Measurements from ENCODE around the gene ACOT2. TPM values are rescaled to one million over a fixed set of nuclear protein-coding genes. Genes with fewer than 3 reads are reported as not detected.
"Not testable (repeated sequence)": the region's sequence is repeated elsewhere in the genome, so short reads cannot be mapped to it uniquely, and the experiment has no call there.

Gene ACOT2
- polyA plus RNA-seq, 1 of the 3 experiments (the other 2 are of a cell fraction), result 46.7 TPM

DNA sequence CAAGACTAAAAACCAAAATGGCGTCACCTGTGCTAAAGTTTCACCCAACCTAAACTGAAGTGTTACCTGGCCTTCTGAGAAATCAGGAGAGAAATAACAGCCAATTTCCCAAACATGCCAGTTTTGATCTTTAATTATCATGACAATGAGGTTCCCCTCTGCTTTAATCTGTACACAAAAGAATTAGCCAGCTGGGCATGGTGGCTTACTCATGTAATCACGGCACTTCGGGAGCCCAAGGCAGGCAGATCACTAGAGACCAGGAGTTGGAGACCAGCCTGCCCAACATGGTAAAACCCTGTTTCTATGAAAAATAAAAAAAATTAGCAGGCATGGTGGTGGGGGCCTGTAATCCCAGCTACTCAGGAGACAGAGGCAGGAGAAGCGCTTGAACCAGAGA lies 15.2 kb upstream of the ACOT2 start:
- ChIA-PET CTCF (no interaction called here), POLR2A (no interaction called here)
- no peak for DNase-seq
- no peak for TF ChIP-seq NFIC (IDR thresholded peaks at IDR 0.05; ENCODE audit: borderline replicate concordance)
- no peak for TF ChIP-seq MXI1 (IDR thresholded peaks at IDR 0.05; ENCODE audit: low read depth, low read length)
- no peak for TF ChIP-seq EZH2phosphoT487 (IDR thresholded peaks at IDR 0.05; ENCODE audit: borderline replicate concordance, low read depth)
- no peak for TF ChIP-seq FOXM1 (IDR thresholded peaks at IDR 0.05; ENCODE audit: low read depth)
- TF ChIP-seq YY1 (IDR thresholded peaks at IDR 0.05; ENCODE audit: low read depth), result no peak
- TF ChIP-seq SMC3 (IDR thresholded peaks at IDR 0.05; ENCODE audit: low read depth, low read length), result no peak
- no peak for TF ChIP-seq MEF2A (IDR thresholded peaks at IDR 0.05; ENCODE audit: borderline replicate concordance, low read depth)
- no peak for TF ChIP-seq JUND (IDR thresholded peaks at IDR 0.05)
- TF ChIP-seq POLR2AphosphoS5 (IDR thresholded peaks at IDR 0.05; ENCODE audit: low read depth, low read length), result no peak
- WGBS (ENCODE audit: low lambda C conversion rate), result 100% methylated on average over 1 of the region's 4 CpGs
- H3K4me3 ChIP-seq (ENCODE audit: low read depth in 2 of 2, low read length in 1 of 2), result no peak overlapping the region
- H3K4me2 ChIP-seq, result no peak overlapping the region
- no peak overlapping the region for H3K9ac ChIP-seq
- H3K27me3 ChIP-seq (ENCODE audit: insufficient read depth), result no peaks in the 10 kb centered on the region
- no peak overlapping the region for H3K27ac ChIP-seq (ENCODE audit: low read depth in 2 of 2, low read length in 1 of 2)
- no peaks in the 10 kb centered on the region for H3K36me3 ChIP-seq (replicated peaks in 1 of 2; ENCODE audit: control insufficient read depth in 1 of 2, insufficient read depth in 2 of 2, low read length in 1 of 2)
- no peaks in the 10 kb centered on the region for H3K9me3 ChIP-seq
- no peaks in the 10 kb centered on the region for H3K4me1 ChIP-seq (ENCODE audit: control insufficient read depth in 1 of 2, insufficient read depth in 2 of 2, low read depth in 1 of 2, low read length in 1 of 2)
- no peaks in the 10 kb centered on the region for H3K9me2 ChIP-seq
- no peaks in the 10 kb centered on the region for H3F3A ChIP-seq (replicated peaks; ENCODE audit: insufficient read depth)
- no peaks in the 10 kb centered on the region for H4K20me1 ChIP-seq (ENCODE audit: insufficient read depth)
- no peak overlapping the region for H2AFZ ChIP-seq (ENCODE audit: low read depth)
- H3K79me2 ChIP-seq (ENCODE audit: insufficient read depth), result no peaks in the 10 kb centered on the region

DNA sequence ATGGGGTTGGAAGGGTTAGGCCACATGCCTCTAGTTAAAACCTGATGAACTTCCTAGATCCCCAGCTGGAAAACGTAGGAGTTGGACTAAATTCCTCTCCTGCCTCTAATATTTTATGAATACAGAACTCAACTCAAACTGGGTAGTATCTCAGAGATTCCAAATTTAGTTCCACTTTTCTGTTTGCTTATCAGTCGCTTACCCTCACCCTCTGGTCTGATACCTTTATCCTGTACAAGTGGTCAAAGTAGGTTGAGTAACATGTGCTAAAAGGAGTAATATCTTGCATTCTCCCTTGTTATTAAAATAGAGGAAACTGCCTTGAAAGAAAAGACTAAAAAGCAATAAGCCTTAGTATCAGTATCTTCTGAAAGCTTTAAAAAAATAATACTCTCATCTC lies 11.8 kb upstream of the ACOT2 start:
- H3K36me3 ChIP-seq (replicated peaks in 1 of 2; ENCODE audit: control insufficient read depth in 1 of 2, insufficient read depth in 2 of 2, low read length in 1 of 2); H3K79me2 ChIP-seq (ENCODE audit: insufficient read depth); POLR2A ChIA-PET; H3K9me3 ChIP-seq; H3K9me2 ChIP-seq; DNase-seq; CTCF ChIA-PET; H3K4me1 ChIP-seq (ENCODE audit: control insufficient read depth in 1 of 2, insufficient read depth in 2 of 2, low read depth in 1 of 2, low read length in 1 of 2); H3K4me3 ChIP-seq (ENCODE audit: low read depth in 2 of 2, low read length in 1 of 2); H4K20me1 ChIP-seq (ENCODE audit: insufficient read depth); H3K27ac ChIP-seq (ENCODE audit: low read depth in 2 of 2, low read length in 1 of 2); H3K9ac ChIP-seq; H3K27me3 ChIP-seq (ENCODE audit: insufficient read depth); H3F3A ChIP-seq (replicated peaks; ENCODE audit: insufficient read depth); H3K4me2 ChIP-seq; H2AFZ ChIP-seq (ENCODE audit: low read depth): not testable (repeated sequence)
- WGBS (ENCODE audit: low lambda C conversion rate), result no CpG with 5 or more reads among the region's 2 CpGs

DNA sequence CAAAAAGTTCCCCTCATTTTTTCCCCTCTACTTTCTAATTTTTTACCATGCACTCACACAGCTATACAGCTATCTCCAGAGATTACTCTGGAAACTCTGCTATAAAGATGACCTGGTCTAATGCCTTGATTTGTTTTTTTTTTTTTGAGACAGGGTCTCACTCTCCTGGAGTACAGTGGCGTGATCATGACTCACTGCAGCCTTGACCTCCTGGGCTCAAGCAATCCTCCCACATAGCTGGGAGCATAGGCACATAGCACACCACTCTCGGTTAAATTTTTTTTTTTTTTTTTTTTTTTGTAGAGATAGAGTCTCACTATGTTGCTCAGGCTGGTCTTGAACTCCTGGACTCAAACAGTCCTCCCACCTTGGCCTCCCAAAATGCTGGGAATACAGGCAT lies 10.8 kb upstream of the ACOT2 start:
- 100% methylated on average over 1 of the region's 2 CpGs for WGBS (ENCODE audit: low lambda C conversion rate)
- H3K79me2 ChIP-seq (ENCODE audit: insufficient read depth); H3K4me2 ChIP-seq; H3K9me3 ChIP-seq; H2AFZ ChIP-seq (ENCODE audit: low read depth); H3K4me1 ChIP-seq (ENCODE audit: control insufficient read depth in 1 of 2, insufficient read depth in 2 of 2, low read depth in 1 of 2, low read length in 1 of 2); DNase-seq; CTCF ChIA-PET; H3K9me2 ChIP-seq; POLR2A ChIA-PET; H3K9ac ChIP-seq; H3K36me3 ChIP-seq (replicated peaks in 1 of 2; ENCODE audit: control insufficient read depth in 1 of 2, insufficient read depth in 2 of 2, low read length in 1 of 2); H3F3A ChIP-seq (replicated peaks; ENCODE audit: insufficient read depth); H3K27me3 ChIP-seq (ENCODE audit: insufficient read depth); H3K27ac ChIP-seq (ENCODE audit: low read depth in 2 of 2, low read length in 1 of 2); H4K20me1 ChIP-seq (ENCODE audit: insufficient read depth); H3K4me3 ChIP-seq (ENCODE audit: low read depth in 2 of 2, low read length in 1 of 2): not testable (repeated sequence)

DNA sequence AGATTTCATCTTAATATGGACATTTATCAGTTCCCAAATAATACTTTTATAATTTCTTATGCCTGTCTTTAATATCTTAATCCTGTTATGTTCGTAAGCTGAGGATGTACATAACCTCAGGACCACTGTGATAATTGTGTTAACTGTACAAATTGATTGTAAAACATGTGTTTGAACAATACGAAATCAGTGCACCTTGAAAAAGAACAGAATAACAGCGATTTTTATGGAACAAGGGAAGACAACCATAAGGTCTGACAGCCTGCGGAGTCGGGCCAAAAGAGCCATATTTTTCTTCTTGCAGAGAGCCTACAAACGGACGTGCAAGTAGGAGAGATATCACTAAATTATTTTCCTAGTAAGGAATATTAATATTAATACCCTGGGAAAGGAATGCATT lies 6.8 kb upstream of the ACOT2 start:
- H3K9me3 ChIP-seq; H3K27ac ChIP-seq (ENCODE audit: low read depth in 2 of 2, low read length in 1 of 2); H3K36me3 ChIP-seq (replicated peaks in 1 of 2; ENCODE audit: control insufficient read depth in 1 of 2, insufficient read depth in 2 of 2, low read length in 1 of 2); H4K20me1 ChIP-seq (ENCODE audit: insufficient read depth); H3K4me3 ChIP-seq (ENCODE audit: low read depth in 2 of 2, low read length in 1 of 2); H3K79me2 ChIP-seq (ENCODE audit: insufficient read depth); H3K4me2 ChIP-seq; H3K27me3 ChIP-seq (ENCODE audit: insufficient read depth); H3K9me2 ChIP-seq; CTCF ChIA-PET; H3F3A ChIP-seq (replicated peaks; ENCODE audit: insufficient read depth); H3K4me1 ChIP-seq (ENCODE audit: control insufficient read depth in 1 of 2, insufficient read depth in 2 of 2, low read depth in 1 of 2, low read length in 1 of 2); H3K9ac ChIP-seq; POLR2A ChIA-PET; DNase-seq; H2AFZ ChIP-seq (ENCODE audit: low read depth): not testable (repeated sequence)
- 92% methylated on average over 7 of the region's 7 CpGs for WGBS (ENCODE audit: low lambda C conversion rate)

DNA sequence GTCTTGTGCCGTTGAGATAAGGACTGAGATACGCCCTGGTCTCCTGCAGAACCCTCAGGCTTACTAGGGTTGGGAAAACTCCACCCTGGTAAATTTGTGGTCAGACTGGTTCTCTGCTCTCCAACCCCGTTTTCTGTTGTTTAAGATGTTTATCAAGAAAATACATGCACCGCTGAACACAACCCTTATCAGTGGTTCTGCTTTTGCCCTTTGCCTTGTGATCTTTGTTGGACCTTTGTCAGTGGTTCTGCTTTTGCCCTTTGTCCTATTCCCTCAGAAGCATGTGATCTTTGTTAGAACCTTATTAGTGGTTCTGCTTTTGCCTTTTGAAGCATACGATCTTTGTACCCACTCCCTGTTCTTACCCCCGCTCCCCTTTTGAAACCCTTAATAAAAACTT lies 6.3 kb upstream of the ACOT2 start:
- H3K27me3 ChIP-seq (ENCODE audit: insufficient read depth); CTCF ChIA-PET; POLR2A ChIA-PET; H3K4me2 ChIP-seq; H3K36me3 ChIP-seq (replicated peaks in 1 of 2; ENCODE audit: control insufficient read depth in 1 of 2, insufficient read depth in 2 of 2, low read length in 1 of 2); DNase-seq; H2AFZ ChIP-seq (ENCODE audit: low read depth); H4K20me1 ChIP-seq (ENCODE audit: insufficient read depth); H3K27ac ChIP-seq (ENCODE audit: low read depth in 2 of 2, low read length in 1 of 2); H3K4me1 ChIP-seq (ENCODE audit: control insufficient read depth in 1 of 2, insufficient read depth in 2 of 2, low read depth in 1 of 2, low read length in 1 of 2); H3K9ac ChIP-seq; H3F3A ChIP-seq (replicated peaks; ENCODE audit: insufficient read depth); H3K4me3 ChIP-seq (ENCODE audit: low read depth in 2 of 2, low read length in 1 of 2); H3K79me2 ChIP-seq (ENCODE audit: insufficient read depth); H3K9me3 ChIP-seq; H3K9me2 ChIP-seq: not testable (repeated sequence)
- 88% methylated on average over 6 of the region's 6 CpGs for WGBS (ENCODE audit: low lambda C conversion rate)

DNA sequence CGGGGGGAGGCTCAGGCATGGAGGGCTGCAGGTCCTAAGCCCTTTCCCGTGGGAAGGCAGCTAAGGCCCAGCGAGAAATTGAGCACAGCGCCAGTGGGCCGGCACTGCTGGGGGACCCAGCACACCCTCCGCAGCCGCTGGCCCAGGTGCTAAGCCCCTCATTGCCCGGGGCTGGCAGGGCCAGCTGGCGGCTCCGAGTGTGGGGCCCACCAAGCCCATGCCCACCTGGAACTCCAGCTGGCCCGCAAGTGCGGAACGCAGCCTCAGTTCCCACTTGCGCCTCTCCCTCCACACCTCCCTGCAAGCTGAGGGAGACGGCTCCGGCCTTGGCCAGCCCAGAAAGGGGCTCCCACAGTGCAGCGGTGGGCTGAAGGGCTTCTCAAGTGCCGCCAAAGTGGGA lies 2.6 kb upstream of the ACOT2 start:
- H2AFZ ChIP-seq (ENCODE audit: low read depth); H3K4me2 ChIP-seq; H3K27me3 ChIP-seq (ENCODE audit: insufficient read depth); H3K9me2 ChIP-seq; H3K36me3 ChIP-seq (replicated peaks in 1 of 2; ENCODE audit: control insufficient read depth in 1 of 2, insufficient read depth in 2 of 2, low read length in 1 of 2); H3F3A ChIP-seq (replicated peaks; ENCODE audit: insufficient read depth); H3K4me3 ChIP-seq (ENCODE audit: low read depth in 2 of 2, low read length in 1 of 2); H3K9ac ChIP-seq; DNase-seq; H3K27ac ChIP-seq (ENCODE audit: low read depth in 2 of 2, low read length in 1 of 2); H4K20me1 ChIP-seq (ENCODE audit: insufficient read depth); POLR2A ChIA-PET; H3K9me3 ChIP-seq: not testable (repeated sequence)
- Histone ChIP-seq H3K4me1 (ENCODE audit: control insufficient read depth in 1 of 2, insufficient read depth in 2 of 2, low read depth in 1 of 2, low read length in 1 of 2) (peaks cover 5 to 12% of the 10 kb centered on the region in 2 experiments; a peak in 3 of 4 replicates), H3K79me2 (ENCODE audit: insufficient read depth) (peaks cover 14% of the 10 kb centered on the region)
- WGBS (ENCODE audit: low lambda C conversion rate), result 97% methylated on average over 12 of the region's 18 CpGs
- CTCF ChIA-PET, result interaction anchor here (0.9 to 2.3 kb wide), 2 partner anchors 40 to 58 kb away, joined by 3 to 10 read pairs; no protein-coding TSS in a partner anchor

Measured in SK-N-SH (cell line).